ENCODE measurements around the gene JCAD. TPM values are rescaled to one million over a fixed set of nuclear protein-coding genes. Genes with fewer than 3 reads are reported as not detected.

JCAD gene
- total RNA-seq, 1 donor from 2014 or later = 19.3 TPM

GRCh38 chr10:30051220-30051619 is 8.2 kb downstream of the JCAD start:
- no peak for DNase-seq (ENCODE audit: low spot score)
- intact Hi-C loops (cut with DNase I) = loop anchor here (10.0 kb wide), 1 partner anchor 1246 kb away; no protein-coding TSS in a partner anchor

- intact Hi-C loops (cut with DNase I) = loop anchor here (10.0 kb wide), 1 partner anchor 1246 kb away; no protein-coding TSS in a partner anchor
- DNase-seq (ENCODE audit: low spot score) = no peak
Observed at GRCh38 chr10:30050411-30050810, 9.0 kb downstream of the JCAD start.

DNA sequence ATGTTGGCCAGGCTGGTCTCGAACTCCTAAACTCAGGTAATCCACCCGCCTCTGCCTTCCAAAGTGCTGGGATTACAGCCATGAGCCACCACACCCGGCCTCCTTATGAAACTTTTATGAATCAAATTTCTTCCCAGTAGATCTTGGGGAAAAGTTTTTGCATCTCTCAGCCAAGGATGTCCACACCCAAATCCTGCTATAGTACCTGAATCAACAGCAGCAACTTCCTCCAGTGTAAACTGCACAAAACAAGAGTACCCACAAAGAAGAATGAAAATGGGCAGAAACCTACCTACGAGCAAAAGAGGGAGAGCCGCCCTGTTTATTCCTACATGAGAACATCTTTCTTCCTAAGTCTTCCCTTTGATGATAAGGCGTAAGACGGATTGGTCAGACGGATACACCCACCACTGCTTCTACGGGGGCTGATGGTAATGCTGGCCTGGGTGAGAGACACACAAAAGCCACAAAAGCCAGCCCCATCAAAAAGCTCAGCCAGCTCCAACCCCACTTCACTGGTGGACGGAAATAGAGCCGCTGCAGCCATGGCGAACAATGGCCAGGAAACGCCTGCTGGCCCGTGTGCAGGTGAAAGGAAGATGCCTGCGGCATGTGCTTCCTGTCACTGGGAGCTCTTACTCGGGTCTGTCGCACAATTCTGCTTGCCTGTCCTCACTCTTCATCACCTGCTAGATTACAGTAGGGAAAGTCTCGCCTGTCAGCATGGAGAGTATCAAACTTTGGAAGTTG is 10.4 kb downstream of the JCAD start:
- intact Hi-C loops (cut with DNase I) = no loop called here
- DNase-seq (ENCODE audit: low spot score) = no peak

- intact Hi-C loops (cut with DNase I) = no loop called here
- DNase-seq (ENCODE audit: low spot score) = no peak
Observed at GRCh38 chr10:30047924-30048531, 11.4 kb downstream of the JCAD start.

DNA sequence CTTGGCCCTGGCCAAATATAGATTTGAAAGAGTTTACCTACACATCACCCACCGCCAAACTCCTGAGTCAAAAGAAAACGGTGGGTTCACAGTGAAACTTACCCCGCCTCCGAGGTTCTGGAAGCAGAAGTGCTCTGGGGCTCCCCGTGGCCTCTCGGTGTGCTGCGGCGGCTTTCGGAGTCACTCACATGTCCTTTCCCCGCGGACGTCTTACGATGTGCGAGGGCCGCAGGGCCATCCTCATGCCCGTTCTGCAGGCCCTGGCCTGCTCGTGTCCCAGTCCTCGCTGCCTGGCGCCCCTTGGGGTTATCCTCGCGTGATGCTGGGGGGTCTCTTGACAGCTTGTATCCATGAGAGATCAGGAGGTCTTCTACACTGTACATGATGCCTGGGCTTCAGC is 12.0 kb downstream of the JCAD start:
- intact Hi-C loops (cut with DNase I) = no loop called here
- DNase-seq (ENCODE audit: low spot score) = no peak

- intact Hi-C loops (cut with DNase I) = no loop called here
- DNase-seq (ENCODE audit: low spot score) = no peak
Observed at GRCh38 chr10:30046476-30046875, 12.9 kb downstream of the JCAD start.

- no peak for DNase-seq (ENCODE audit: low spot score)
- intact Hi-C loops (cut with DNase I) = no loop called here
Observed at GRCh38 chr10:30045961-30046360, 13.4 kb downstream of the JCAD start.

GRCh38 chr10:30043476-30044270 is 15.7 kb downstream of the JCAD start:
- intact Hi-C loops (cut with DNase I) = no loop called here
- no peak for DNase-seq (ENCODE audit: low spot score)

DNA sequence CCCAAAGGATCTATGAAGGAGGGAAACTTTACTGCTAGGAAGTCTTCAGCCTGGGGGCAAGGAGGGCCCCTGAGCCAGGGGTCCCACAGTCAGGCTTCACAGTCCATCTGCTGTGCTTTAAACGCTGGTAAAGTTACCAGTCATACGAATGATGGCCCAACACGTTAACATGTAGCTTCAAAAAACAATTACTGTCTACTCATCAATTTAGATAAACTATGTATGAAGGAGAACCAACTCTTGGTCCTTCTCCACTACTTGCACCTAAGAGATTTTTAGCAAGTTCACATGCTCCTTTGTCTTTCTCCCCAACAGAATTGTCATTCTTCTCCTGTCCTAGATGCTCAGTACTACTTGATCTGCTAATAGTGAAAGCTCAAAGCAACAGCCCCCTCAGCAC is 16.6 kb downstream of the JCAD start:
- intact Hi-C loops (cut with DNase I) = no loop called here
- no peak for DNase-seq (ENCODE audit: low spot score)

DNA sequence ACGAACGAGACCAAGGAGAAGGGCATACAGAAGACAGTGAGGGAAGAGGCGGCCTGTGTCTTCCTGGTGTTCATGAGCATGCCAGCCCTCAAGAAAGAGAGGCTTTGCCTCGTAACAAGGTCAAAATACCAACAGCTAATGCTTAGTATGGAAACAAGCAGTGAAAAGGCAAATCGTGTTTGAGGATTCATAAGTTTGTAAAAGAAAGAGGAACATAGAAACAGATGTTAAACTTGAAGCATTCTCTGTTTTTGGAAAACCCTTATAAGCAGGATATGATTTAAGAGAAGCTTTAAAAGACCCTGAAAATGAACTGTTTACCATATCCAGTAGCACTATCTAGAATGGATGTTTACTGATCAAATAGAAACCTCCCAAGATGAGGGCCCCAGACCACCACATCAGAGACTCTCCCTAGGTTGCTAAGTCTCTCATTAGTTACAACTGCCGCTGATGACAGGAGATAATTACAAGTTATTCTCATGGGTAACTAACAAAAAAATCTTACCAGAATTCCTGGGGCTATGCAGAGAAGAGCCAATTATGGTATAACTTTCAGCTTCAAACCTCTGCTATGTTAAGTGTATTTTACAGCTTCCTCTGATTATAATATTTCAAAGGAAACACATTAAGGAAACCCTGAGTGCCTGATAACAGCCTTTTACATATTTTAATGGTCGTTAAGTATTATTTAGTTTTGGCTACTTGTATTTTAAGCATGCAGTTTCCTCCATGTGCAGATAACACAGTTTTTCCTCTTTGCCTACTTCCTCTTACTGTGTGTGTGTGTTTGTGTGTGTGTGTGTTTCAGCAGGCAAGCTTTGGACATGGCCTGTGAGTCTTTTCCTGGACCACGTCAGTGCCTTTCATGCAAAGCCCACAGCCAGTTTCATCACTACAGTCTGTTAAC is 17.9 kb downstream of the JCAD start:
- intact Hi-C loops (cut with DNase I) = no loop called here
- no peak for DNase-seq (ENCODE audit: low spot score)

DNA sequence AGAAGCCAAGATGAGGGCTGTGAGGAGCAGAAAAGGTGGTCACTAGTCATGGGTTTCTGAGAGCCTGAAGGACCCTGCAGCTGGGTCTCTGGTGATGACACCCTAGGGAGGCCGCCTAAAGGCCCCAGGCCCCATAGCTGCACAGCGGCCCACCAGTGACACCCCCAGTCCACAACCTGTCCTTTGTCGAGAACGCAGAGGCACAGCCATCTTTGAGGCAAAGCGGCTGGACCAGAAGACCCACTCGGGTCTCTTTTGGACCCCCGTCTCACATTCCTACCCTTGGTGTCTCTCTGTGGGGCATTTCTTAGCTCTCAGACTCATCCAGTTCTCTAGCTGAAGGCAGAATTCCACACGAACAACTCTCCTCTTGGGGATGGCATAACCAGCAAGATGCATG is 18.8 kb downstream of the JCAD start:
- intact Hi-C loops (cut with DNase I) = no loop called here
- DNase-seq (ENCODE audit: low spot score) = no peak

- intact Hi-C loops (cut with DNase I) = no loop called here
- DNase-seq (ENCODE audit: low spot score) = no peak
Observed at GRCh38 chr10:30039988-30040387, 19.4 kb downstream of the JCAD start.

DNA sequence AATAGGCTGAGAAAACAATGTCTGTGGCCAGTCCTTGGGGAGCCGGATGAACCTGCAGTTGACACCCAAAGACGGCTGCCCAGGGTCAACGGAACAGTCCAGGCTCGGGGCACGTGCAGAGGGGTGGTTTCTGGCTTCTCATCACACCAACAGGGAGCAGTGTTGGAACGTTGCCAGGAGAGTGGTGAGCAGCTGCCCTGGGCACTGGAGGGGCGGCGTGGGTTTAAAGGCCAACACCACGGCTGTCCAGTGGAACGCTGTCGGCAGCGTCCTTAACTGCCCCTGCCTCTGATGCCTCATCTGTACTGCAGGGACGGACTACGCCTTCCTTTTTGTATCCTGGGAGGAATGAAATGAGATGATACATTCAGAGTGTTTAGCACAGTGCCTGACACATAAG is 19.8 kb downstream of the JCAD start:
- intact Hi-C loops (cut with DNase I) = no loop called here
- no peak for DNase-seq (ENCODE audit: low spot score)

GRCh38 chr10:30038781-30039536 is 20.4 kb downstream of the JCAD start:
- intact Hi-C loops (cut with DNase I) = no loop called here
- DNase-seq (ENCODE audit: low spot score) = no peak

DNA sequence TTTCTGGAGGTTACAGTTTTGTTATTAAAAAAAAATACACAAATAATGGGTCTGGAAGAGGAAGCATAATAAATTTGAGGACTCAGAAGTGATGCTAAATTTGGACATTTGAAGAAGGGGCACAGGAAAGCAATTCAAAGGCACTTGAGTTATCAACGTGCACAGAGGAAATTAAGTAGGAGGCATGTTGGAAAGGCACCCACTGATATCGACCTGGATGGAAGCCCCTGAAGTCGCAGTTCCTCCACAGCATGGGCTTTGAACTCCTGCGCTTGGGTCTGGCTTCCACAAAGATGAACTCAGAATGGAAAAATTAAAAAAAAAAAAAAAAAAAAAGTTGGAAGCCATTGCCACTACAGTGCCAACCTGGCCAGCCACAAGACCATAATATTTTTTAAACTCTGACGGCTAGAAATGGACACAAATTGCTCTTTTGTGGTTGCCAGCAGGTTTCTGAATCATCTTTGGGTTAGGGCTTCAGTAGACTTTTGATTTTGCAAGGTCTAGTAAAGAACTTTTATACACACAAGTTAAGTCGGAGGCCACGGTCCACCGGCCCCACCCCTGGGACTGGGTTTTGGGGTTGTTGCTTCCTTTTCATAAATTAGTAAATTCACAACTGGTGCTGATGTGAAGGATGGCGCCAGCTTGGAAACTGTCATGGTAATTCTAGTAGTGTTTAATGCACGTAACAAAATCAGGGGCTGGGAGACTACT is 21.6 kb downstream of the JCAD start:
- intact Hi-C loops (cut with DNase I) = no loop called here
- no peak for DNase-seq (ENCODE audit: low spot score)

GRCh38 chr10:30036811-30037210 is 22.6 kb downstream of the JCAD start:
- intact Hi-C loops (cut with DNase I) = no loop called here
- no peak for DNase-seq (ENCODE audit: low spot score)

DNA sequence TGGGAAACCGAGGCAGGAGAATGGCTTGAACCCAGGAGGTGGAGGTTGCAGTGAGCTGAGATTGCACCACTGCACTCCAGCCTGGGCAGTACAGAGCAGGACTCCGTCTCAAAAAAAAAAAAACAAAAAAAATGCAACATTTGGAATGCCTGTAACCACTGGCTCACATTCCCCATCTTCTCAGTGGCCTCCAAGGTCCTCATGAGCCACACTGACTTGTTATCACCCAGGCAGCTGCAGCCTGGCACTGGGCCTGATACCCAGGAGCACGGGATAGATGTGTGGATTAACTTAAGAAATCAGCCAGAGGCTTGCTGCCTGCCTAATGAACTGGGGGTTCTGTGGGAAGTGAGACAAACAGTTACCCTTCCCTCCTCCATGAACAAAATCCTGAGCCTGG is 23.0 kb downstream of the JCAD start:
- DNase-seq (ENCODE audit: low spot score) = no peak
- intact Hi-C loops (cut with DNase I) = no loop called here

DNA sequence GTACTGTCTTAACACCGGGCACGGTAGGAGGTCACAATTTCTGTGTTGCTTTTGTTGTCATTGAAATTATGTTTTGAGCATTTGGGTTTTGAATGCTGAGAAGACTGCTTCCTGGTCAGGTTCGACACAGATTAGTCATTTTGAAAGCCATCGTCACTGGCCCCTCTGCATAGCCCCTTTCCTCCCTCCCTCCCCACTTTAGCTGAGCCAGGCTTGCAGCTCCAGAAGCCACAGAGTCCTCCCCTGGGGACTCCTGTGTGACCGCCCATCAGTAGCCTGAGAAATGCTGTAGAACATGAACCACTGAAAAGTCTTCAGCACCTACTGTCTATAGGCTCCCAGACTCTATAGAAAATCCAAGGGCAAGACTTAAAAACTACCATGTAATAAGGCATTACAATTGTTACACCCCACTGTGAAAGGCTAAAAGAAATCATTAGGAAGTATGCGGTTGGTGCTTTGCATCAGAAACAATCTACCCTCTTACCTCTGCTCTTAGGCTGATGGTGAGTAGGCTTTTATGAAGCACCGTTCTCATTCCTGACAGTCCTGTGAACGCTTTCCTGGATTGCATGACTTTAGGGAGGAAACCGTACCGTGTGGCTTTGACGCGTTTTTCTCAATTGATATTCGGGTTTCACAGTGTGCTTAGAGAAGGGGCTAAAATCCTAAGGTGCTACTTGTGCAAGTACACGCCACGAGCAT is 24.8 kb downstream of the JCAD start:
- no peak for DNase-seq (ENCODE audit: low spot score)
- intact Hi-C loops (cut with DNase I) = no loop called here
